ENCODE measurements around the gene AP3B1. TPM values are rescaled to one million over a fixed set of nuclear protein-coding genes. Genes with fewer than 3 reads are reported as not detected.

The AP3B1 gene
- total and polyA plus RNA-seq, 2 of the 8 experiments (the other 6 are each of a cell fraction or from before 2014, with no cell fraction given) = 45.8 to 48.3 TPM

DNA sequence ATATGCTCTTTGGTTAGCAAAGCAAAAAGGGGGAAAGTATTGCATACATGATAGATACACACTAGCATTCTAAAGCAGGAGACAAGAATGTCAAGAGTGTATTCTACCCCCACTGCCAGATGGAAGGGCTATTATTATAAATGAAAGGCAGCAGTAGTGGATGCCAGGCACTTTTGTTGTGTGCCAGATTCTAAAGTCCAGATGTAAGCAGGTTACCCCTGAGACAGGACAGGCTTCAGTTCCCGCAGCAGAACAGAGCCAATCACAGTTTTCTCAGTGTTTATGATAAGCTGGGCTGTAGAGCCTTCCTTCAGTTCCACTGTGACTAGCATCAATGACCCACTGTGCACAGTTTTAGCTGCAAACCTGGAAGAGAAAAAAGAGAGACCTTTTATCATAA lies 291.8 kb downstream of the AP3B1 start:
- no peak overlapping the region for H2AK5ac ChIP-seq (ENCODE audit: low read depth, low read length)
- no peak overlapping the region for H3K4me3 ChIP-seq (ENCODE audit: extremely low read depth in 1 of 4, insufficient read depth in 2 of 4, low read depth in 3 of 4, low read length in 4 of 4)
- no peaks in the 10 kb centered on the region for H3K79me2 ChIP-seq (ENCODE audit: control insufficient read depth in 1 of 2, insufficient read depth in 2 of 2, low read length in 2 of 2)
- no peak overlapping the region for H2BK20ac ChIP-seq (ENCODE audit: low read length)
- no peak overlapping the region for H4K5ac ChIP-seq (ENCODE audit: insufficient read length, low read depth, low read length)
- POLR2A ChIA-PET (ENCODE audit: partially characterized antibody) = no interaction called here
- H3K18ac ChIP-seq (ENCODE audit: extremely low read depth, low read length) = no peak overlapping the region
- no peak overlapping the region for H2AFZ ChIP-seq (ENCODE audit: low read length)
- no peaks in the 10 kb centered on the region for H3K79me1 ChIP-seq (ENCODE audit: low read depth, low read length)
- H2BK120ac ChIP-seq (replicated peaks; ENCODE audit: low read depth, low read length) = no peak overlapping the region
- no peak overlapping the region for H4K91ac ChIP-seq (replicated peaks; ENCODE audit: insufficient read length, low read length)
- peaks cover 0 to 1% (median 0%) of the 10 kb centered on the region in 4 experiments; a peak in 1 of 7 replicates for H3K27me3 ChIP-seq (replicated peaks in 1 of 4; ENCODE audit: control insufficient read depth in 3 of 4, extremely low read depth in 1 of 4, insufficient read depth in 3 of 4, low read length in 3 of 4)
- CTCF ChIA-PET (ENCODE audit: partially characterized antibody) = interaction anchor here (1.6 kb wide), 1 partner anchor 134 kb away, joined by 3 read pairs; no protein-coding TSS in a partner anchor
- peaks cover 0 to 2% of the 10 kb centered on the region in 2 experiments for H4K20me1 ChIP-seq (replicated peaks in 1 of 2; ENCODE audit: control insufficient read depth in 1 of 2, insufficient read depth in 2 of 2, low read length in 2 of 2)
- FAIRE-seq (no peak), DNase-seq (ENCODE audit: low read depth in 1 of 2, low spot score in 2 of 2) (no peak)
- no peak overlapping the region for H3K14ac ChIP-seq (ENCODE audit: insufficient read length)
- no peak overlapping the region for H3K4me2 ChIP-seq (ENCODE audit: insufficient read depth in 1 of 2, low read depth in 2 of 2, low read length in 2 of 2)
- H3K9me3 ChIP-seq (ENCODE audit: insufficient read depth in 2 of 2, low read depth in 1 of 2, low read length in 1 of 2) = no peaks in the 10 kb centered on the region
- no peaks in the 10 kb centered on the region for H3K23me2 ChIP-seq (ENCODE audit: low read depth, low read length)
- H2BK12ac ChIP-seq (ENCODE audit: low read depth, low read length) = no peak overlapping the region
- H3K56ac ChIP-seq (replicated peaks; ENCODE audit: insufficient read length, low read depth, low read length) = no peak overlapping the region
- peaks cover 0 to 3% (median 0%) of the 10 kb centered on the region in 4 experiments; a peak in 2 of 7 replicates for H3K4me1 ChIP-seq (replicated peaks in 1 of 4; ENCODE audit: control insufficient read depth in 3 of 4, insufficient read depth in 4 of 4, low read length in 3 of 4)
- H3K27ac ChIP-seq (ENCODE audit: low read depth, low read length) = no peak overlapping the region
- no peaks in the 10 kb centered on the region for H3K36me3 ChIP-seq (ENCODE audit: control insufficient read depth in 2 of 4, insufficient read depth in 4 of 4, low read length in 3 of 4)
- H4K8ac ChIP-seq (ENCODE audit: extremely low read depth, insufficient read depth, low read length) = no peak overlapping the region
- WGBS, 2 experiments (ENCODE audit: extremely low coverage in 1 of 2, insufficient coverage in 1 of 2, insufficient read length in 1 of 2, insufficient replicate concordance in 2 of 2, low coverage in 1 of 2, low lambda C conversion rate in 2 of 2, missing lambda C conversion rate in 1 of 2) = 94% methylated on average over 1 of the region's 1 CpG; no CpG with 5 or more reads in 1 of the 2 experiments
- H3K9ac ChIP-seq (replicated peaks in 1 of 4; ENCODE audit: extremely low read depth in 1 of 4, low read depth in 3 of 4, low read length in 3 of 4) = no peak overlapping the region
- H3K4ac ChIP-seq (replicated peaks; ENCODE audit: insufficient read length, low read depth, low read length) = no peak overlapping the region
- no peak overlapping the region for H2BK5ac ChIP-seq (ENCODE audit: low read depth, low read length)
- no peak overlapping the region for H3K23ac ChIP-seq (ENCODE audit: insufficient read length)
- H2BK15ac ChIP-seq (ENCODE audit: low read length) = no peak overlapping the region
- TF ChIP-seq BCL11A (IDR thresholded peaks at IDR 0.05; ENCODE audit: low read depth in 2 of 2, low read length in 2 of 2) (no peak), GTF2F1 (IDR thresholded peaks at IDR 0.05; ENCODE audit: borderline replicate concordance, low read depth, low read length) (no peak), CREB1 (IDR thresholded peaks at IDR 0.05) (no peak), SAP30 (IDR thresholded peaks at IDR 0.05; ENCODE audit: insufficient read depth, insufficient replicate concordance, low read length) (no peak), SP2 (IDR thresholded peaks at IDR 0.05; ENCODE audit: low read length) (no peak), CBX5 (IDR thresholded peaks at IDR 0.05; ENCODE audit: low read depth, low read length) (no peak), CBX8 (IDR thresholded peaks at IDR 0.05; ENCODE audit: borderline replicate concordance, low read depth, low read length) (no peak), PHF8 (conservative IDR thresholded peaks at IDR 0.05; ENCODE audit: low read depth, low read length) (no peak), FOSL1 (IDR thresholded peaks at IDR 0.05; ENCODE audit: insufficient read depth, low read depth, low read length) (no peak), YY1 (IDR thresholded peaks at IDR 0.05; ENCODE audit: low read depth, low read length) (no peak), CHD1 (IDR thresholded peaks at IDR 0.05; ENCODE audit: low read depth, low read length) (no peak), BACH1 (IDR thresholded peaks at IDR 0.05; ENCODE audit: low read length) (no peak), KDM5A (IDR thresholded peaks at IDR 0.05; ENCODE audit: low read length) (no peak), GABPA (IDR thresholded peaks at IDR 0.05; ENCODE audit: borderline replicate concordance, insufficient read depth, low read length) (no peak), RNF2 (IDR thresholded peaks at IDR 0.05; ENCODE audit: borderline replicate concordance, low read depth, low read length, missing control alignments, poor library complexity, severe bottlenecking) (no peak)

Measured in H1 (cell line).